Esophagus muscularis mucosa (tissue), 4 donors: ENCODE data around the gene MLLT3. TPM values are rescaled to one million over a fixed set of nuclear protein-coding genes. Genes with fewer than 3 reads are reported as not detected.

Experiments
- DNase-seq: peaks from one replicate; pipeline ENCODE4 v3.0.0-alpha.2; 2017; ENCODE audit errors: extremely low spot score
- H3K27ac ChIP-seq, 4 donors: fragments of 200-600 bp; sonication (generic); replicated peaks in 1 of 4; 1 replicate in 3 of 4; 2 replicates in 1 of 4; pipeline ENCODE4 v1.5.1; 2016 to 2019; ENCODE audit warnings: mild to moderate bottlenecking in 1 of 4
- H3K27me3 ChIP-seq, 4 donors: fragments of 200-600 bp; sonication (generic); one replicate each; pipeline versions ENCODE4 v1.5.1 to v1.6.0; 2016 to 2019
- H3K36me3 ChIP-seq, 4 donors: fragments of 200-600 bp; sonication (generic); one replicate each; pipeline ENCODE4 v1.5.1; 2016 to 2019
- H3K4me1 ChIP-seq, 4 donors: fragments of 200-600 bp; sonication (generic); one replicate each; pipeline ENCODE4 v1.5.1; 2016 to 2019
- H3K4me3 ChIP-seq, 4 donors: fragments of 200-600 bp; sonication (generic); 1 replicate in 2 of 4; 2 replicates in 2 of 4; pipeline ENCODE4 v1.5.1; 2016 to 2019; ENCODE audit warnings: mild to moderate bottlenecking in 4 of 4, moderate library complexity in 1 of 4
- H3K9me3 ChIP-seq, 4 donors: fragments of 200-600 bp; sonication (generic); 1 replicate in 3 of 4; 2 replicates in 1 of 4; pipeline ENCODE4 v1.5.1; 2016 to 2019
- EP300 ChIP-seq: sonication (generic); formaldehyde crosslinking; IDR thresholded peaks from one replicate; pipeline ENCODE4 v1.6.1; 2017; ENCODE audit warnings: antibody characterized with exemption
- POLR2A ChIP-seq: fragments of 450-650 bp; IDR thresholded peaks from one replicate; pipeline ENCODE4 v1.6.1; 2017; ENCODE audit warnings: antibody characterized with exemption, moderate library complexity, mild to moderate bottlenecking, low read depth
- POLR2AphosphoS5 ChIP-seq, 2 donors: sonication (generic); formaldehyde crosslinking; IDR thresholded peaks; one replicate each; pipeline ENCODE4 v1.6.1; 2017; ENCODE audit warnings: antibody characterized with exemption in 2 of 2
- WGBS: methylation state at CpG from one replicate; pipeline ENCODE4 v1.1.5; 2018; 5-methylcytosine and 5-hydroxymethylcytosine counted together
- intact Hi-C: fragments of 100-400 bp; cut with DNase I; formaldehyde crosslinking; loops from one replicate; pipeline ENCODE4 v1.15.1; 2023
- total RNA-seq, 4 donors: library from RNA; depleted of rRNA; stranded (reverse); fragments of >200 nt; gene quantifications; one replicate each; pipeline versions ENCODE4 v1.1.0 to v1.2.1, GENCODE V29; 2016
- TF ChIP-seq, protein P1 (sequence below), 3 experiments: fragments of 200-600 bp in 2 of 3; fragments of 450-650 bp in 1 of 3; sonication (generic) in 2 of 3; IDR thresholded peaks; one replicate each; pipeline ENCODE4 v1.5.1; 2017 to 2019; ENCODE audit warnings: antibody characterized with exemption in 3 of 3, mild to moderate bottlenecking in 2 of 3, moderate library complexity in 1 of 3

Gene MLLT3
- total RNA-seq, 4 donors from 2014 or later: 14.1 to 30.7 (median 18.0) TPM

DNA sequence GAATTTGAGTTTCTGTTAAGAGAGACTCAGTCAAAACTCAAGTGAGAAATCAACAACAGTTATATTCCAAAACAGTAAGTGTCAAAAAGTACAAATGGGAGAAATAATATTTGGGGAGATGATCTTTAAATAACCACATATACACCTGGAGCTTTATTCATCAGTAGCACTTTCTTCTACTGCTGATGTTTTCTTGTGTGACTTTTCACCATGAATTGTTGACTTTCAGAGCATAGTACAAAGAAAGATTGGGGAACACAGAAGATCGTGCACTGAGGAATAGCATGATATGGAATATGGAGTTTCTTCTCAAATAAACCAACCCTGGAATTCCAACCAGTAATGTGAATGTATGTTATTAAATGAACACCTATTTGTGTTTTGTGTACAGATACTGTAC lies 130.7 kb downstream of the MLLT3 start:
- Histone ChIP-seq H3K27me3 (no peaks in the 10 kb centered on the region), H3K4me1 (peaks cover 9 to 32% (median 21%) of the 10 kb centered on the region in 4 donors), H3K4me3 (no peak overlapping the region), H3K27ac (no peak overlapping the region), H3K9me3 (no peaks in the 10 kb centered on the region), H3K36me3 (no peaks in the 10 kb centered on the region)
- intact Hi-C loops: no loop called here
- DNase-seq: no peak
- WGBS: 96% methylated on average over 1 of the region's 1 CpG
- TF ChIP-seq EP300 (no peak), POLR2AphosphoS5 (IDR thresholded peaks at IDR 0.05) (no peak), POLR2A (no peak)
- TF ChIP-seq, protein P1, sequence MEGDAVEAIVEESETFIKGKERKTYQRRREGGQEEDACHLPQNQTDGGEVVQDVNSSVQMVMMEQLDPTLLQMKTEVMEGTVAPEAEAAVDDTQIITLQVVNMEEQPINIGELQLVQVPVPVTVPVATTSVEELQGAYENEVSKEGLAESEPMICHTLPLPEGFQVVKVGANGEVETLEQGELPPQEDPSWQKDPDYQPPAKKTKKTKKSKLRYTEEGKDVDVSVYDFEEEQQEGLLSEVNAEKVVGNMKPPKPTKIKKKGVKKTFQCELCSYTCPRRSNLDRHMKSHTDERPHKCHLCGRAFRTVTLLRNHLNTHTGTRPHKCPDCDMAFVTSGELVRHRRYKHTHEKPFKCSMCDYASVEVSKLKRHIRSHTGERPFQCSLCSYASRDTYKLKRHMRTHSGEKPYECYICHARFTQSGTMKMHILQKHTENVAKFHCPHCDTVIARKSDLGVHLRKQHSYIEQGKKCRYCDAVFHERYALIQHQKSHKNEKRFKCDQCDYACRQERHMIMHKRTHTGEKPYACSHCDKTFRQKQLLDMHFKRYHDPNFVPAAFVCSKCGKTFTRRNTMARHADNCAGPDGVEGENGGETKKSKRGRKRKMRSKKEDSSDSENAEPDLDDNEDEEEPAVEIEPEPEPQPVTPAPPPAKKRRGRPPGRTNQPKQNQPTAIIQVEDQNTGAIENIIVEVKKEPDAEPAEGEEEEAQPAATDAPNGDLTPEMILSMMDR (IDR thresholded peaks at IDR 0.05): no peak

DNA sequence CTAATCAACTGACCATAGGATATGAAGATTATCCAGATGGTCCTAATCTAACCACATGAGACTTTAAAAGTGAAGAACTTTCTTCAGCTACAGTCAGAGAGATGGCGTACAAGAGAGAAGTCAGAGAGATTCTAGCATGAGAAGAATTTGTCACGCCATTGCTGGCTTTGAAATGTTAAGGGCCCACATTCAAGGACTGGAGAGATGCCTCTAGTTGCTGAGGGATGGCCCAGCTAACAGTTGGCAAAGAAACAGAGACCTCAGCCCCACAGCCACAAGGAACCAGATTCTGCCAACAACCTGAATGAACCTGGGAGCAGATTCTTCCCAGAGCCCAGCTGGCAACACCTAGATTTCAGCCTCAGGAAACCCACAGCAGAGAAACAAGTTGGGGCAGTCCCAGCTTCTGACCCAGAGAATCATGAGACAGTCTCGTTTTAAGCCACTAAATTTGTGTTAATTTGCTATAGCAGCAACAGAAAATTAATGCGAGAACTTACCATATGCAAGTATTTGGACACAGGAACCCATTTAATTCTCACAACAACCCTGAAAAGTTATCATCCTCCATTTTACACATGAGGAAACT lies 132.0 kb downstream of the MLLT3 start:
- Histone ChIP-seq H3K27ac (no peak overlapping the region), H3K4me1 (peaks cover 5 to 19% (median 14%) of the 10 kb centered on the region in 4 donors), H3K36me3 (no peaks in the 10 kb centered on the region), H3K27me3 (no peaks in the 10 kb centered on the region), H3K9me3 (no peaks in the 10 kb centered on the region), H3K4me3 (no peak overlapping the region)
- intact Hi-C loops: no loop called here
- no peak for DNase-seq
- 94% methylated on average over 4 of the region's 4 CpGs for WGBS
- no peak for TF ChIP-seq POLR2AphosphoS5 (IDR thresholded peaks at IDR 0.05)
- no peak for TF ChIP-seq POLR2A
- TF ChIP-seq EP300: no peak
- TF ChIP-seq, protein P1 (IDR thresholded peaks at IDR 0.05): no peak

DNA sequence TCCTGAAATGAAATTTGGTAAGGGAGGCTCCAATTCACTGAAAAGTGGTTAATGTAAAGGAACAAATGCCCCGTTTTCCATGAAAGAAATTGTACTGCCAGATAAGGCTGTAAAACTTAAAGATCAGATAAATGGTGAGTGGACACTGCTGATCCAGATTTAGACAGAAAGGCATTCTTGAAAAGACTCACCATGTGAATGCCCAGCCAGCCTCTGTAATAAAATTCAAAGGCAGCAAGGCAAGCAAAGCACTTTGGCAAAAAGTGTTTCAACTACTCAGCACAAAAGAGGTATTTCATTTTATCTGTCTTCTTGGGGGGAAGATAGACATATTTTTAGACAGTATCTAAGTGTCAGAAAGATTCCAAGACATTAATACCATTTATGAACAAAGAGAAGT lies 133.6 kb downstream of the MLLT3 start:
- TF ChIP-seq, protein P1 (IDR thresholded peaks at IDR 0.05): no peak
- TF ChIP-seq POLR2AphosphoS5 (IDR thresholded peaks at IDR 0.05) (no peak), EP300 (no peak), POLR2A (no peak)
- peaks cover 5 to 10% (median 8%) of the 10 kb centered on the region in 4 donors for H3K4me1 ChIP-seq
- DNase-seq: no peak
- H3K27me3 ChIP-seq: no peaks in the 10 kb centered on the region
- no peak overlapping the region for H3K27ac ChIP-seq
- H3K9me3 ChIP-seq: no peaks in the 10 kb centered on the region
- 80% methylated on average over 1 of the region's 1 CpG for WGBS
- no peaks in the 10 kb centered on the region for H3K36me3 ChIP-seq
- intact Hi-C loops: no loop called here
- no peak overlapping the region for H3K4me3 ChIP-seq

DNA sequence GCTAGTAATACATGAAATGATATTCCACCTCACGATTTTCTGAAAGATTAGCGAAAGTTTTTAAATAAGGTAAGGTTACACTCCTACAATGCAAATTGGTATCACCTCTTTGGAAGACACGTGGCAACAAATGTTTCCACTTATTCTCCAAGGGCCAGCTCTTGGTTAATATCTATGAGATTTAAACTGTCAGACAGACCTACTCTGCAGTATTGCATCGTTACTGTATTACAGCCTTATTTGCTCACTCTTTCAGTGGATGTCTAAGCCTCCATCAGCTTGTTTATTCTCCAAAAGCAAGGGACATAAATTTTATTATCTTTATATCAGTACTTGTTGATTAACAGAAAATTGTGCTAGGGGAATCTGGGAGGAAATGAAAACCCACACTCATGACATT lies 135.7 kb downstream of the MLLT3 start:
- DNase-seq: no peak
- TF ChIP-seq EP300 (no peak), POLR2A (no peak), POLR2AphosphoS5 (IDR thresholded peaks at IDR 0.05) (no peak)
- TF ChIP-seq, protein P1 (IDR thresholded peaks at IDR 0.05): no peak
- H3K4me1 ChIP-seq: peaks cover 0 to 10% (median 8%) of the 10 kb centered on the region in 4 donors
- H3K27me3 ChIP-seq: no peaks in the 10 kb centered on the region
- H3K9me3 ChIP-seq: no peaks in the 10 kb centered on the region
- no peaks in the 10 kb centered on the region for H3K36me3 ChIP-seq
- 84% methylated on average over 4 of the region's 4 CpGs for WGBS
- H3K4me3 ChIP-seq: no peak overlapping the region
- intact Hi-C loops: no loop called here
- no peak overlapping the region for H3K27ac ChIP-seq

DNA sequence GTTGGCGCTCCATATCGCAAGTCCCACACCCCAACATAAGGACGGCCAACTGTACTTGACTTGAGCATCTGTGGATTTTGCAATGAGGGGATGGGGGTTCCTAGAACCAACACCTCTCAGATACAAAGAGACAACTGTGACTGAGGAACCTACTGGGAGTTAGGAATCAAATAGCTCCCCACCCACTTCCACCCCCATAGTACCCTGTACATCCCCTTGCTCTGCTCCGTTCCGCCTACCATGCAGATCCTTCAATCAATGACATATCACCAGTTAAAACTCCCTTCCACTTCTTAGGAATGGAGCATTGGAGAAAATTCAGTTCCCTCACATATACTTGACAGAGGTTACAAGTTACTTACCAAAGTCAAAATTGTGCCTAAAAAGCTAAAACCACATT lies 140.9 kb downstream of the MLLT3 start:
- Histone ChIP-seq H3K4me1 (peaks cover 27 to 36% (median 31%) of the 10 kb centered on the region in 4 donors), H3K4me3 (no peak overlapping the region), H3K9me3 (no peaks in the 10 kb centered on the region), H3K27ac (no peak overlapping the region), H3K27me3 (no peaks in the 10 kb centered on the region), H3K36me3 (no peaks in the 10 kb centered on the region)
- no peak for DNase-seq
- intact Hi-C loops: no loop called here
- WGBS: 98% methylated on average over 5 of the region's 5 CpGs
- TF ChIP-seq POLR2A (no peak), EP300 (no peak), POLR2AphosphoS5 (IDR thresholded peaks at IDR 0.05) (no peak)
- TF ChIP-seq, protein P1 (IDR thresholded peaks at IDR 0.05): no peak
